HepG2 (cell line): Measurements from ENCODE around the gene CHST13. TPM values are rescaled to one million over a fixed set of nuclear protein-coding genes. Genes with fewer than 3 reads are reported as not detected.

Experiments used
- AKAP8 ChIP-seq: sonication (generic); formaldehyde crosslinking; IDR thresholded peaks from 2 replicates; pipeline ENCODE4 v1.5.1; 2020; ENCODE audit warnings: mild to moderate bottlenecking, missing genetic modification reagents
- ARNT ChIP-seq: fragments of 450-650 bp; IDR thresholded peaks from 2 replicates; pipeline ENCODE4 v1.6.1; 2017
- ASH2L ChIP-seq: fragments of 300-600, 200-600 bp; sonication (generic); IDR thresholded peaks from 2 replicates; pipeline ENCODE4 v1.7.0; 2017; ENCODE audit warnings: low read depth, mild to moderate bottlenecking, moderate library complexity, mixed read lengths, low read length; ENCODE audit not compliant: insufficient read length
- DMAP1 ChIP-seq: IDR thresholded peaks from 2 replicates; pipeline ENCODE4 v1.6.1; 2016
- POGZ ChIP-seq: sonication (generic); formaldehyde crosslinking; IDR thresholded peaks from 2 replicates; pipeline ENCODE4 v1.4.0; 2020; ENCODE audit warnings: mild to moderate bottlenecking, missing genetic modification reagents
- RFXANK ChIP-seq: IDR thresholded peaks from 2 replicates; pipeline ENCODE4 v1.6.1; 2016
- SMAD3 ChIP-seq: sonication (generic); formaldehyde crosslinking; IDR thresholded peaks from 2 replicates; pipeline ENCODE4 v1.4.0; 2020; ENCODE audit warnings: missing genetic modification reagents
- TBX2 ChIP-seq: sonication (generic); formaldehyde crosslinking; IDR thresholded peaks from 2 replicates; pipeline ENCODE4 v1.5.0; 2020; ENCODE audit warnings: missing genetic modification reagents, mild to moderate bottlenecking, borderline replicate concordance
- ZNF17 ChIP-seq: sonication (generic); formaldehyde crosslinking; IDR thresholded peaks from 2 replicates; pipeline ENCODE4 v1.5.0; 2020; ENCODE audit warnings: mild to moderate bottlenecking, missing genetic modification reagents
- ZNF367 ChIP-seq: sonication (generic); formaldehyde crosslinking; IDR thresholded peaks from 2 replicates; pipeline ENCODE4 v1.4.0; 2020; ENCODE audit warnings: missing genetic modification reagents, borderline replicate concordance
- ZNF484 ChIP-seq: sonication (generic); formaldehyde crosslinking; IDR thresholded peaks from 2 replicates; pipeline ENCODE4 v1.5.1; 2020; ENCODE audit warnings: mild to moderate bottlenecking, low read depth, missing genetic modification reagents, borderline replicate concordance
- ZNF605 ChIP-seq: sonication (generic); formaldehyde crosslinking; IDR thresholded peaks from 2 replicates; pipeline ENCODE4 v1.8.0; 2022; ENCODE audit warnings: mild to moderate bottlenecking, missing genetic modification reagents
- ZNF788 ChIP-seq: sonication (generic); formaldehyde crosslinking; IDR thresholded peaks from 2 replicates; pipeline ENCODE4 v1.5.0; 2020; ENCODE audit warnings: mild to moderate bottlenecking, missing genetic modification reagents, borderline replicate concordance
- ZNF878 ChIP-seq: sonication (generic); formaldehyde crosslinking; IDR thresholded peaks from 2 replicates; pipeline ENCODE4 v1.8.1; 2023; ENCODE audit warnings: mild to moderate bottlenecking, missing genetic modification reagents, moderate library complexity
- ZNF891 ChIP-seq: sonication (generic); formaldehyde crosslinking; IDR thresholded peaks from 2 replicates; pipeline ENCODE4 v1.5.0; 2020; ENCODE audit warnings: mild to moderate bottlenecking, missing genetic modification reagents
- polyA plus RNA-seq, 8 experiments: library from polyadenylated mRNA; depleted of rRNA in 3 of 8; stranded (reverse) in 7 of 8; unstranded in 1 of 8; fragments of >200 nt; fragmentation: Illumina TruSeq in 4 of 8; extraction: Trizol in 4 of 8; gene quantifications; 2 replicates each; pipeline versions ENCODE4 v1.2.1 to v1.2.3, GENCODE V29; 2011 to 2016; ENCODE audit warnings: low read depth in 4 of 8, missing spikeins in 1 of 8, mixed read lengths in 1 of 8; ENCODE audit not compliant: insufficient read depth in 1 of 8
- total RNA-seq, 5 experiments: library from RNA; depleted of rRNA; stranded (reverse); fragments of >200 nt; fragmentation: Illumina TruSeq; extraction: Trizol; gene quantifications; 2 replicates each; pipeline ENCODE4 v1.2.3, GENCODE V29; 2016; ENCODE audit warnings: low read depth in 1 of 5
- TF ChIP-seq, protein P1 (sequence below), 2 experiments: sonication (generic) in 1 of 2; formaldehyde crosslinking in 1 of 2; IDR thresholded peaks; 2 replicates each; pipeline versions ENCODE4 v1.5.1 to v1.6.1; 2011 to 2020; ENCODE audit warnings: borderline replicate concordance in 1 of 2, low read depth in 1 of 2, low read length in 1 of 2, mild to moderate bottlenecking in 1 of 2, missing genetic modification reagents in 1 of 2, moderate library complexity in 1 of 2
- TF ChIP-seq, protein P2 (sequence below): sonication (generic); formaldehyde crosslinking; IDR thresholded peaks from 2 replicates; pipeline ENCODE4 v1.4.0; 2020; ENCODE audit warnings: missing genetic modification reagents, borderline replicate concordance
- TF ChIP-seq, protein P3 (sequence below): sonication (generic); formaldehyde crosslinking; IDR thresholded peaks from 2 replicates; pipeline ENCODE4 v1.5.0; 2020; ENCODE audit warnings: mild to moderate bottlenecking, low read depth, missing genetic modification reagents, borderline replicate concordance
- TF ChIP-seq, protein P4 (sequence below): sonication (generic); formaldehyde crosslinking; IDR thresholded peaks from 2 replicates; pipeline ENCODE4 v1.5.0; 2020; ENCODE audit warnings: missing genetic modification reagents, mild to moderate bottlenecking, borderline replicate concordance

CHST13 gene
- total and polyA plus RNA-seq, 2 of the 13 experiments (the other 11 are each of a cell fraction or from before 2014, with no cell fraction given): 32.0 to 43.1 TPM

DNA sequence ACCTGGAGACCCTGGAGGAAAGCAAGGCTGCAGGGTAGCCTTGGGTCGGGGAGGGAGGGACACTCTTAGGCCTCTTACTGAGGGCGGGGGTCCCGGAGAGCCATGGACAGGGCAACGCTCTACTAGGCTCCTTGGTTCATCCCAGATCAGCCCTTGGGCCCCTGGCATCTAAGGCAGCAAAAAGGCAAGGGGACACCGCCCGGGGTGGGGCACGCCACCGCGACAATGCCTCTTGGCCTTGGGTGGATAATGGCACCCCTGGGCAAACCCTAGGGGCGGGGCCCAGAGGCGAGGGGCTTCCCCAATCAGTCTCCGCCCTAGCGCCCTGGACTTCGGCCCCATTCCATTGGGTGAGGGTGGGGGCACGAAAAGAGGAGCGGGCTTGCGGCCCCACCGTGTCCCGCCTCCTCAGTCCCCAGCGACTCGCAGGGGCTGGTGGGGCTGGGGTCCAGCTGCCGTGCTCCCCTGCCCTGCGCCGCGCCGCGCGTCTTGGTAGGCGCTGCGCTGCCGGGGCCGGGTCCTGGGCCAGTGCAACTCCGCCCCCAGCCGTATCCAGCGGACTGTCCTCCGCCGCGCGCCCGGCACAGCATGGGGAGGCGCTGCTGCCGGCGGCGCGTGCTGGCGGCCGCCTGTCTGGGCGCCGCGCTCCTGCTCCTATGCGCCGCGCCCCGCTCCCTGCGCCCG is at the start of gene CHST13 (continued):
- TF ChIP-seq, protein P1, sequence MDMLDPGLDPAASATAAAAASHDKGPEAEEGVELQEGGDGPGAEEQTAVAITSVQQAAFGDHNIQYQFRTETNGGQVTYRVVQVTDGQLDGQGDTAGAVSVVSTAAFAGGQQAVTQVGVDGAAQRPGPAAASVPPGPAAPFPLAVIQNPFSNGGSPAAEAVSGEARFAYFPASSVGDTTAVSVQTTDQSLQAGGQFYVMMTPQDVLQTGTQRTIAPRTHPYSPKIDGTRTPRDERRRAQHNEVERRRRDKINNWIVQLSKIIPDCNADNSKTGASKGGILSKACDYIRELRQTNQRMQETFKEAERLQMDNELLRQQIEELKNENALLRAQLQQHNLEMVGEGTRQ (IDR thresholded peaks at IDR 0.05; ENCODE audit: low read depth, low read length): no peak
- TF ChIP-seq, protein P1 (CRISPR knock-in tag; IDR thresholded peaks at IDR 0.05; ENCODE audit: borderline replicate concordance): 0 out of 2 replicates have a peak, but pooled peaks have one; percentile 61
- TF ChIP-seq ZNF484 (CRISPR knock-in tag) (no peak), POGZ (CRISPR knock-in tag) (peak; percentile 37), AKAP8 (CRISPR knock-in tag) (peak; percentile 45), ZNF788 (peak; percentile 25; the same call in 1 of the 2 replicates), TBX2 (peak; percentile 72; the same call in 1 of the 2 replicates), ZNF605 (CRISPR knock-in tag) (0 out of 2 replicates have a peak, but pooled peaks have one; percentile 77), DMAP1 (CRISPR knock-in tag) (peak; percentile 74), SMAD3 (CRISPR knock-in tag) (peak; percentile 57; the same call in 1 of the 2 replicates), ZNF367 (CRISPR knock-in tag) (no peak), ZNF878 (CRISPR knock-in tag) (no peak), ARNT (no peak), RFXANK (CRISPR knock-in tag) (no peak; the same call in 1 of the 2 replicates), ZNF17 (CRISPR knock-in tag) (no peak), ZNF891 (peak; percentile 52; the same call in 1 of the 2 replicates), ASH2L (peak; percentile 53)
- TF ChIP-seq, protein P2, sequence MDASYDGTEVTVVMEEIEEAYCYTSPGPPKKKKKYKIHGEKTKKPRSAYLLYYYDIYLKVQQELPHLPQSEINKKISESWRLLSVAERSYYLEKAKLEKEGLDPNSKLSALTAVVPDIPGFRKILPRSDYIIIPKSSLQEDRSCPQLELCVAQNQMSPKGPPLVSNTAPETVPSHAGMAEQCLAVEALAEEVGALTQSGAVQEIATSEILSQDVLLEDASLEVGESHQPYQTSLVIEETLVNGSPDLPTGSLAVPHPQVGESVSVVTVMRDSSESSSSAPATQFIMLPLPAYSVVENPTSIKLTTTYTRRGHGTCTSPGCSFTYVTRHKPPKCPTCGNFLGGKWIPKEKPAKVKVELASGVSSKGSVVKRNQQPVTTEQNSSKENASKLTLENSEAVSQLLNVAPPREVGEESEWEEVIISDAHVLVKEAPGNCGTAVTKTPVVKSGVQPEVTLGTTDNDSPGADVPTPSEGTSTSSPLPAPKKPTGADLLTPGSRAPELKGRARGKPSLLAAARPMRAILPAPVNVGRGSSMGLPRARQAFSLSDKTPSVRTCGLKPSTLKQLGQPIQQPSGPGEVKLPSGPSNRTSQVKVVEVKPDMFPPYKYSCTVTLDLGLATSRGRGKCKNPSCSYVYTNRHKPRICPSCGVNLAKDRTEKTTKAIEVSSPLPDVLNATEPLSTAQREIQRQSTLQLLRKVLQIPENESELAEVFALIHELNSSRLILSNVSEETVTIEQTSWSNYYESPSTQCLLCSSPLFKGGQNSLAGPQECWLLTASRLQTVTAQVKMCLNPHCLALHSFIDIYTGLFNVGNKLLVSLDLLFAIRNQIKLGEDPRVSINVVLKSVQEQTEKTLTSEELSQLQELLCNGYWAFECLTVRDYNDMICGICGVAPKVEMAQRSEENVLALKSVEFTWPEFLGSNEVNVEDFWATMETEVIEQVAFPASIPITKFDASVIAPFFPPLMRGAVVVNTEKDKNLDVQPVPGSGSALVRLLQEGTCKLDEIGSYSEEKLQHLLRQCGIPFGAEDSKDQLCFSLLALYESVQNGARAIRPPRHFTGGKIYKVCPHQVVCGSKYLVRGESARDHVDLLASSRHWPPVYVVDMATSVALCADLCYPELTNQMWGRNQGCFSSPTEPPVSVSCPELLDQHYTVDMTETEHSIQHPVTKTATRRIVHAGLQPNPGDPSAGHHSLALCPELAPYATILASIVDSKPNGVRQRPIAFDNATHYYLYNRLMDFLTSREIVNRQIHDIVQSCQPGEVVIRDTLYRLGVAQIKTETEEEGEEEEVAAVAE (CRISPR knock-in tag): peak; percentile 30; the same call in 1 of the 2 replicates
- TF ChIP-seq, protein P3, sequence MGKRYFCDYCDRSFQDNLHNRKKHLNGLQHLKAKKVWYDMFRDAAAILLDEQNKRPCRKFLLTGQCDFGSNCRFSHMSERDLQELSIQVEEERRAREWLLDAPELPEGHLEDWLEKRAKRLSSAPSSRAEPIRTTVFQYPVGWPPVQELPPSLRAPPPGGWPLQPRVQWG (CRISPR knock-in tag): no peak
- TF ChIP-seq, protein P4, sequence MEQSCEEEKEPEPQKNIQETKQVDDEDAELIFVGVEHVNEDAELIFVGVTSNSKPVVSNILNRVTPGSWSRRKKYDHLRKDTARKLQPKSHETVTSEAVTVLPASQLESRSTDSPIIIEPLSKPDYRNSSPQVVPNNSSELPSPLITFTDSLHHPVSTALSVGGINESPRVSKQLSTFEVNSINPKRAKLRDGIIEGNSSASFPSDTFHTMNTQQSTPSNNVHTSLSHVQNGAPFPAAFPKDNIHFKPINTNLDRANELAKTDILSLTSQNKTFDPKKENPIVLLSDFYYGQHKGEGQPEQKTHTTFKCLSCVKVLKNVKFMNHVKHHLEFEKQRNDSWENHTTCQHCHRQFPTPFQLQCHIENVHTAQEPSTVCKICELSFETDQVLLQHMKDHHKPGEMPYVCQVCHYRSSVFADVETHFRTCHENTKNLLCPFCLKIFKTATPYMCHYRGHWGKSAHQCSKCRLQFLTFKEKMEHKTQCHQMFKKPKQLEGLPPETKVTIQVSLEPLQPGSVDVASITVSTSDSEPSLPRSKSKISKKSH: peak; percentile 91
